H7 (cell line): ENCODE measurements around the gene SPDYE6. TPM values are rescaled to one million over a fixed set of nuclear protein-coding genes. Genes with fewer than 3 reads are reported as not detected.
"Not testable (repeated sequence)": the region's sequence is repeated elsewhere in the genome, so short reads cannot be mapped to it uniquely, and the experiment has no call there.

Experiments used
- DNase-seq: peaks from one replicate; pipeline ENCODE4 v3.0.0; 2012
- H3K27me3 ChIP-seq: 2 replicates; pipeline ENCODE4 v1.6.0; 2011; ENCODE audit warnings: mild to moderate bottlenecking, low read length; ENCODE audit not compliant: control insufficient read depth, insufficient read depth
- H3K36me3 ChIP-seq: replicated peaks from 2 replicates; pipeline ENCODE4 v1.5.1; 2011; ENCODE audit warnings: low read length; ENCODE audit not compliant: control insufficient read depth, insufficient read depth
- H3K4me3 ChIP-seq: 2 replicates; pipeline ENCODE4 v1.5.1; 2011; ENCODE audit warnings: low read depth, mild to moderate bottlenecking, control low read depth, low read length, moderate library complexity; ENCODE audit not compliant: insufficient read depth
- total RNA-seq: library from RNA; depleted of rRNA; stranded (reverse); fragments of >200 nt; shearing (Covaris generic); gene quantifications from 2 replicates; pipeline ENCODE4 v1.2.3, GENCODE V29; 2014

Gene SPDYE6
- total RNA-seq, 1 experiment from 2014 or later: not detected

GRCh38 chr7:102329366-102329765 is 26.9 kb downstream of the SPDYE6 start:
- H3K36me3 ChIP-seq, H3K4me3 ChIP-seq, H3K27me3 ChIP-seq: not testable (repeated sequence)
- peak; percentile 6 for DNase-seq

- H3K4me3 ChIP-seq, H3K27me3 ChIP-seq, H3K36me3 ChIP-seq, DNase-seq: not testable (repeated sequence)
Observed at GRCh38 chr7:102328863-102329262, 27.4 kb downstream of the SPDYE6 start.

- not testable (repeated sequence) for H3K27me3 ChIP-seq, DNase-seq, H3K4me3 ChIP-seq, H3K36me3 ChIP-seq
Observed at GRCh38 chr7:102327183-102327582, 29.1 kb downstream of the SPDYE6 start.

- no peaks in the 10 kb centered on the region for H3K36me3 ChIP-seq
Observed at GRCh38 chr7:102326157-102326889, 29.9 kb downstream of the SPDYE6 start.

GRCh38 chr7:102325106-102325505 is 31.1 kb downstream of the SPDYE6 start:
- not testable (repeated sequence) for H3K4me3 ChIP-seq, H3K36me3 ChIP-seq, H3K27me3 ChIP-seq
- DNase-seq: peak; percentile 10

More at GRCh38 chr7:102326157-102326889, 29.9 kb downstream of the SPDYE6 start:
- peak; percentile 5 for DNase-seq
- H3K27me3 ChIP-seq: peaks cover 4% of the 10 kb centered on the region; the same call in 1 of the 2 replicates
- H3K4me3 ChIP-seq: no peak overlapping the region

GRCh38 chr7:102323914-102324195 is 32.4 kb downstream of the SPDYE6 start:
- no peak overlapping the region for H3K4me3 ChIP-seq
- H3K36me3 ChIP-seq: no peaks in the 10 kb centered on the region
- H3K27me3 ChIP-seq: peaks cover 4% of the 10 kb centered on the region; the same call in 1 of the 2 replicates
- DNase-seq: no peak

GRCh38 chr7:102322202-102322715 is 34.0 kb downstream of the SPDYE6 start:
- no peaks in the 10 kb centered on the region for H3K36me3 ChIP-seq
- H3K27me3 ChIP-seq: peaks cover 4% of the 10 kb centered on the region; the same call in 1 of the 2 replicates

GRCh38 chr7:102321351-102322201 is 34.7 kb downstream of the SPDYE6 start:
- Histone ChIP-seq H3K36me3 (no peaks in the 10 kb centered on the region), H3K4me3 (peak overlapping the region; percentile 5; the same call in 1 of the 2 replicates), H3K27me3 (peaks cover 4% of the 10 kb centered on the region; the same call in 1 of the 2 replicates)
- DNase-seq: peak; percentile 97

More at GRCh38 chr7:102322202-102322715, 34.0 kb downstream of the SPDYE6 start:
- H3K4me3 ChIP-seq: no peak overlapping the region
- peak; percentile 47 for DNase-seq

GRCh38 chr7:102320601-102321350 is 35.5 kb downstream of the SPDYE6 start:
- H3K4me3 ChIP-seq: peak overlapping the region; percentile 5; the same call in 1 of the 2 replicates
- peaks cover 4% of the 10 kb centered on the region; the same call in 1 of the 2 replicates for H3K27me3 ChIP-seq
- DNase-seq: peak; percentile 76
- H3K36me3 ChIP-seq: no peaks in the 10 kb centered on the region

GRCh38 chr7:102320181-102320580 is 36.1 kb downstream of the SPDYE6 start:
- DNase-seq: no peak
- no peak overlapping the region for H3K4me3 ChIP-seq
- H3K36me3 ChIP-seq: no peaks in the 10 kb centered on the region
- peaks cover 4% of the 10 kb centered on the region; the same call in 1 of the 2 replicates for H3K27me3 ChIP-seq

GRCh38 chr7:102319671-102320070 is 36.6 kb downstream of the SPDYE6 start:
- Histone ChIP-seq H3K36me3 (no peaks in the 10 kb centered on the region), H3K27me3 (peaks cover 4% of the 10 kb centered on the region; the same call in 1 of the 2 replicates), H3K4me3 (no peak overlapping the region)
- DNase-seq: peak; percentile 47

GRCh38 chr7:102318482-102318971 is 37.7 kb downstream of the SPDYE6 start:
- DNase-seq: peak; percentile 61
- H3K27me3 ChIP-seq: peaks cover 4% of the 10 kb centered on the region; the same call in 1 of the 2 replicates
- H3K4me3 ChIP-seq: no peak overlapping the region
- H3K36me3 ChIP-seq: no peaks in the 10 kb centered on the region

- H3K27me3 ChIP-seq: peaks cover 4% of the 10 kb centered on the region; the same call in 1 of the 2 replicates
- H3K36me3 ChIP-seq: no peaks in the 10 kb centered on the region
- H3K4me3 ChIP-seq: no peak overlapping the region
- DNase-seq: peak; percentile 87
Observed at GRCh38 chr7:102317231-102318059, 38.8 kb downstream of the SPDYE6 start.
